Endothelial cell of umbilical vein (primary cell): ENCODE results near the gene PSMB7.

Experiments
- EZH2 ChIP-seq: IDR thresholded peaks from 2 replicates; pipeline ENCODE4 v1.6.1; 2012; ENCODE audit warnings: borderline replicate concordance, low read depth, mild to moderate bottlenecking, moderate library complexity, low read length, inconsistent platforms; ENCODE audit not compliant: severe bottlenecking
- POLR2A ChIP-seq: IDR thresholded peaks from 2 replicates; pipeline ENCODE4 v1.6.1; 2012; ENCODE audit warnings: low read depth, mild to moderate bottlenecking, control low read depth, low read length
- POLR2AphosphoS5 ChIP-seq: IDR thresholded peaks from 2 replicates; pipeline ENCODE4 v1.6.1; 2012; ENCODE audit warnings: low read depth, mild to moderate bottlenecking, control low read depth, low read length, moderate library complexity; ENCODE audit not compliant: insufficient read depth
- TF ChIP-seq, protein P1 (sequence below), 2 donors: IDR thresholded peaks; 1 replicate in 1 of 2; 2 replicates in 1 of 2; pipeline ENCODE4 v1.5.1; 2011; ENCODE audit warnings: low read length in 2 of 2, mild to moderate bottlenecking in 2 of 2, moderate library complexity in 2 of 2, control low read depth in 1 of 2, inconsistent platforms in 1 of 2, low read depth in 1 of 2; ENCODE audit not compliant: insufficient read depth in 1 of 2; ENCODE audit errors: extremely low read depth in 1 of 2
- TF ChIP-seq, protein P2 (sequence below): IDR thresholded peaks from 2 replicates; pipeline ENCODE4 v1.6.1; 2011; ENCODE audit not compliant: insufficient read depth, insufficient read length

DNA sequence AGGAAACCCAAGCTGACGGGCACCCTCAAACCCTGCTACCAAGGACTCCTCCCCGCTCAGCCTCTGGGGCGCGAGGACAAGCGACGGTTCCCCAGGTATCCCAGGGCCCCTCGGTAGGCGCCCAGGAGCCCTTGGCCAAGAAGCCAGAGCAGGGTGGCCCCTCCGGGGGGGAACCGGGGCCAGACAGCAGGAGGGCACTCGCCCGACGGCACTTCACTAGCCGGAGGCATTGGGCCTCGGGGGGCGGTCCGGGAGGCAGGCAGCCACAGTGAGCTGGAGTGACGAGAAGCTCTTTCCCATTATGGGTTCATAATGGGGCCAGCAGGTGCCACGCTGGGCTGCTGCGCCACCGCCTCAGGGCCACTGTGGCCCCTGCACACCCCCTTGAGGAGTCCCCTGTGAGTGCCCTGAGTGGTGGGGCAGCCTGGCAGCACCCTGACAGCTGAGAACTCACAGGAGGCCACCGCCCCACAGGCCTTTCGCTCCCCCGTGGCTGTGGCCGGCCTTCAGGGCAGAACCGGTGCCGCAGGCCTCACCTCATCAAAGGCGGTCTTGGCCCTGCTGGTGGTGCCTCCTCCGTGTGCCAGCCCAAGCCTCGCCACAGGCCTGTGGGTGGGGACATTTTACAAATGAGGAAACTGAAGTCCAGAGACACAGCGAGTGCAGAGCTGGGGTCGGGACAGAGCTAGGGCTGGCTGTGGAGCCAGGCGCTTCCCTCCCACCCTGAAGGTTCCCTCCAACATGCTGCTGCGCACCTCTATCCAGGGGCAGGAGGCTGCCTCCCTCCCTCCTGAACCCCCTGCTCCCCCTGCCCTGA is 68.7 kb downstream of the PSMB7 start:
- TF ChIP-seq EZH2 (no peak), POLR2A (no peak), POLR2AphosphoS5 (peak; percentile 28)
- TF ChIP-seq, protein P1, sequence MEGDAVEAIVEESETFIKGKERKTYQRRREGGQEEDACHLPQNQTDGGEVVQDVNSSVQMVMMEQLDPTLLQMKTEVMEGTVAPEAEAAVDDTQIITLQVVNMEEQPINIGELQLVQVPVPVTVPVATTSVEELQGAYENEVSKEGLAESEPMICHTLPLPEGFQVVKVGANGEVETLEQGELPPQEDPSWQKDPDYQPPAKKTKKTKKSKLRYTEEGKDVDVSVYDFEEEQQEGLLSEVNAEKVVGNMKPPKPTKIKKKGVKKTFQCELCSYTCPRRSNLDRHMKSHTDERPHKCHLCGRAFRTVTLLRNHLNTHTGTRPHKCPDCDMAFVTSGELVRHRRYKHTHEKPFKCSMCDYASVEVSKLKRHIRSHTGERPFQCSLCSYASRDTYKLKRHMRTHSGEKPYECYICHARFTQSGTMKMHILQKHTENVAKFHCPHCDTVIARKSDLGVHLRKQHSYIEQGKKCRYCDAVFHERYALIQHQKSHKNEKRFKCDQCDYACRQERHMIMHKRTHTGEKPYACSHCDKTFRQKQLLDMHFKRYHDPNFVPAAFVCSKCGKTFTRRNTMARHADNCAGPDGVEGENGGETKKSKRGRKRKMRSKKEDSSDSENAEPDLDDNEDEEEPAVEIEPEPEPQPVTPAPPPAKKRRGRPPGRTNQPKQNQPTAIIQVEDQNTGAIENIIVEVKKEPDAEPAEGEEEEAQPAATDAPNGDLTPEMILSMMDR (IDR thresholded peaks at IDR 0.05; ENCODE audit: extremely low read depth in 1 of 2, insufficient read depth in 1 of 2, low read depth in 1 of 2, low read length in 2 of 2): no peak
- TF ChIP-seq, protein P2, sequence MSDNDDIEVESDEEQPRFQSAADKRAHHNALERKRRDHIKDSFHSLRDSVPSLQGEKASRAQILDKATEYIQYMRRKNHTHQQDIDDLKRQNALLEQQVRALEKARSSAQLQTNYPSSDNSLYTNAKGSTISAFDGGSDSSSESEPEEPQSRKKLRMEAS: no peak
